ENCODE measurements around the gene KDM4B. TPM values are rescaled to one million over a fixed set of nuclear protein-coding genes. Genes with fewer than 3 reads are reported as not detected.
A peak's percentile ranks its signal among the peaks of the same experiment; 100 is the strongest.

The KDM4B gene
- total RNA-seq, 1 experiment from 2014 or later, result 35.9 TPM

DNA sequence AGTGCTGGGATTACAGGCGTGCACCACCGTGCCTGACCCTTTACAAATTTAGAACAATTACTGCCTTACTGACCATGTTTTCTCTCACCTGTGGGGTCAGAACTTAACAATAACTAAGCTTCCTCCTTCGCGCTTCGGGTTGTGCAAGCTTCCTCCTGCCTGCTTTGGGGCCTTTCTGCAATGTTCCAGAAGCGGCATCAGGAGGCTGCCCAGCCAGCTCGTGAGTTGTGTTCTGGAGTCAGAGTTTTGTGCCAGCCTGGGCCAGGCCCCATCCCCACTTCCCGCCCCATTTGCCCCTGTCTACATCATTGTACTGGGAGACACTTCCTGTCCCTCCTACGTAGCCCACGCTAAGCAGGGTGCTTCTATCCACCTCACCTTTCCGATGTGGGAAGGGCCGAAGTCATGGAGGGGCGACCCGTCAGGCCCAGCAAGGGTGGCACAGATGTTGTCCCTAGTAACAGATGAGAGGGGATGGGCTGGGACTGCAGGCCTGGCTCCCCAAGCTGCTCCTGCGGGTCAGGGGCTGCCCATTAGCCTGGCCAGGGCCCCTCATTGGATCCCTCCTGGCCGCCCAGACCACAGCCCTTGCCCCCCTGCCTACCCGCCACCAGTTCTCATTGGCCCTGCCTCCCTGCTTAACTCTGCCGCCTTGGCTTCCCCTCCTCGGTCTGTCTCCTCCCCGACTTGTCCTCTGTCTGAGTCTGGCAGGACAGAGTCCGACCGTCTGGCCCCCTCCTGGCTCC lies 46.2 kb upstream of the KDM4B start (continued):
- no peak for TF ChIP-seq ZNF274 (IDR thresholded peaks at IDR 0.05; ENCODE audit: low read depth, low read length)
- no peak for TF ChIP-seq EZH2 (IDR thresholded peaks at IDR 0.05)
- TF ChIP-seq JUND (IDR thresholded peaks at IDR 0.05), result no peak
- no peak for TF ChIP-seq POLR2AphosphoS5 (IDR thresholded peaks at IDR 0.05; ENCODE audit: low read depth, low read length)
- TF ChIP-seq ZFX (IDR thresholded peaks at IDR 0.05), result no peak
- TF ChIP-seq, protein P1, sequence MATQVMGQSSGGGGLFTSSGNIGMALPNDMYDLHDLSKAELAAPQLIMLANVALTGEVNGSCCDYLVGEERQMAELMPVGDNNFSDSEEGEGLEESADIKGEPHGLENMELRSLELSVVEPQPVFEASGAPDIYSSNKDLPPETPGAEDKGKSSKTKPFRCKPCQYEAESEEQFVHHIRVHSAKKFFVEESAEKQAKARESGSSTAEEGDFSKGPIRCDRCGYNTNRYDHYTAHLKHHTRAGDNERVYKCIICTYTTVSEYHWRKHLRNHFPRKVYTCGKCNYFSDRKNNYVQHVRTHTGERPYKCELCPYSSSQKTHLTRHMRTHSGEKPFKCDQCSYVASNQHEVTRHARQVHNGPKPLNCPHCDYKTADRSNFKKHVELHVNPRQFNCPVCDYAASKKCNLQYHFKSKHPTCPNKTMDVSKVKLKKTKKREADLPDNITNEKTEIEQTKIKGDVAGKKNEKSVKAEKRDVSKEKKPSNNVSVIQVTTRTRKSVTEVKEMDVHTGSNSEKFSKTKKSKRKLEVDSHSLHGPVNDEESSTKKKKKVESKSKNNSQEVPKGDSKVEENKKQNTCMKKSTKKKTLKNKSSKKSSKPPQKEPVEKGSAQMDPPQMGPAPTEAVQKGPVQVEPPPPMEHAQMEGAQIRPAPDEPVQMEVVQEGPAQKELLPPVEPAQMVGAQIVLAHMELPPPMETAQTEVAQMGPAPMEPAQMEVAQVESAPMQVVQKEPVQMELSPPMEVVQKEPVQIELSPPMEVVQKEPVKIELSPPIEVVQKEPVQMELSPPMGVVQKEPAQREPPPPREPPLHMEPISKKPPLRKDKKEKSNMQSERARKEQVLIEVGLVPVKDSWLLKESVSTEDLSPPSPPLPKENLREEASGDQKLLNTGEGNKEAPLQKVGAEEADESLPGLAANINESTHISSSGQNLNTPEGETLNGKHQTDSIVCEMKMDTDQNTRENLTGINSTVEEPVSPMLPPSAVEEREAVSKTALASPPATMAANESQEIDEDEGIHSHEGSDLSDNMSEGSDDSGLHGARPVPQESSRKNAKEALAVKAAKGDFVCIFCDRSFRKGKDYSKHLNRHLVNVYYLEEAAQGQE (IDR thresholded peaks at IDR 0.05; ENCODE audit: low read depth), result no peak

DNA sequence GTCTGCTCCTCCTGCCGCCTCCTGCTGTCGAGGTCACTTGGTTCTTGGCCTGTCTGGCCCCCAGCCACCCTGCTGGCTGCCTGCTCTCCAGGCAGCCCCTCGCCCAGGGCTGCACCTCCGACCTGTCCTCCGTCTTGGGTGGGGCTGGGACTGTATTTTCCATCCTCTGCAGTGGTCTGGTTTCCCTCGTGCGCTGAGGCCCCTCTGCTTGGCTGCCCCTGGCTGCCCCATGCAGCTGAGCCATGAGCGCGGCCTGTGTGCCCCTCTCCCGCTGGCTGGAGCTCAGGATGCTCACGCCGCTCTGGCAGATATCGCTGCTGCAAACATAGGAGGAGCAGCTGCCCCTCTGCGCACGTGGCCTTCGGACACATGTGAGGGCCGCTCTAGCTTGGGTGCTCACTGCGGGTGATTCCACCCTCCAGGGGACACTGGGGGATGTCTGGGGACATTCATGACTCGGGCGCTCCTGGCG lies 45.6 kb upstream of the KDM4B start:
- no TSS peak for BruUV-seq (replicated peaks)
- intact Hi-C loops (cut with micrococcal nuclease), result no loop called here

More for the DNA sequence above, 45.6 kb upstream of the KDM4B start:
- Histone ChIP-seq H3K79me2 (ENCODE audit: insufficient read depth, low read length) (peaks cover 98% of the 10 kb centered on the region), H2AFZ (ENCODE audit: low read depth, low read length, poor library complexity, severe bottlenecking) (no peak overlapping the region), H3K36me3 (ENCODE audit: control insufficient read depth in 1 of 2, insufficient read depth in 2 of 2, low read length in 2 of 2) (peaks cover 6 to 19% of the 10 kb centered on the region in 2 experiments; a peak in 2 of 4 replicates), H3K27ac (ENCODE audit: low read depth, low read length) (peak overlapping the region; percentile 38; the same call in 1 of the 2 replicates), H3K9me3 (ENCODE audit: control insufficient read depth in 1 of 2, insufficient read depth in 1 of 2, low read depth in 1 of 2, low read length in 2 of 2) (no peaks in the 10 kb centered on the region), H3K4me3 (replicated peaks in 1 of 2; ENCODE audit: low read depth in 1 of 2, low read length in 2 of 2) (no peak overlapping the region), H3K4me1 (ENCODE audit: control insufficient read depth in 1 of 2, insufficient read depth in 2 of 2, low read length in 2 of 2) (peaks cover 7 to 18% of the 10 kb centered on the region in 2 experiments), H3K9me2 (ENCODE audit: insufficient read depth) (no peaks in the 10 kb centered on the region), H3K4me2 (ENCODE audit: low read length) (no peak overlapping the region), H3K9ac (ENCODE audit: low read length) (no peak overlapping the region), H3K27me3 (ENCODE audit: insufficient read depth, low read length) (no peaks in the 10 kb centered on the region), H4K20me1 (ENCODE audit: insufficient read depth) (no peaks in the 10 kb centered on the region; the same call in 1 of the 2 replicates)
- POLR2A ChIA-PET, result no interaction called here
- ATAC-seq, result no peak
- RAD21 ChIA-PET (ENCODE audit: low non-redundant PET in 1 of 2, low total read pairs in 2 of 2, uncharacterized antibody in 2 of 2, unreplicated experiment in 2 of 2), result interaction anchor here in 1 of 2 experiments (0.6 kb wide), 1 partner anchor 12 kb away, joined by 3 read pairs; no protein-coding TSS in a partner anchor
- DNase-seq (ENCODE audit: low read depth, low spot score), result no peak
- CTCF ChIA-PET, result no interaction called here
- TF ChIP-seq TCF7L2 (IDR thresholded peaks at IDR 0.05; ENCODE audit: borderline replicate concordance, extremely low read depth, insufficient read depth, insufficient read length) (no peak), SRF (IDR thresholded peaks at IDR 0.05; ENCODE audit: low read depth) (no peak), EZH2phosphoT487 (IDR thresholded peaks at IDR 0.05; ENCODE audit: borderline replicate concordance) (no peak), EZH2 (IDR thresholded peaks at IDR 0.05) (no peak), POLR2A (IDR thresholded peaks at IDR 0.05; ENCODE audit: borderline replicate concordance, extremely low read depth, insufficient read depth, insufficient read length) (no peak), EGR1 (IDR thresholded peaks at IDR 0.05; ENCODE audit: low read depth) (no peak), ZNF274 (IDR thresholded peaks at IDR 0.05; ENCODE audit: low read depth, low read length) (no peak), JUND (IDR thresholded peaks at IDR 0.05) (no peak), CBX3 (IDR thresholded peaks at IDR 0.05; ENCODE audit: low read depth) (no peak)

All from HCT116 (cell line).